Measurements from ENCODE around the gene GLI2.

GLI2 gene

GRCh38 chr2:120712180-120712681 lies 23.4 kb upstream of the GLI2 start:
- no peaks in the 10 kb centered on the region for H3K27me3 ChIP-seq (replicated peaks; ENCODE audit: control insufficient read depth, insufficient read depth, low read length)

GRCh38 chr2:120715353-120715752 lies 20.3 kb upstream of the GLI2 start:
- Histone ChIP-seq H3K4me1 (ENCODE audit: control insufficient read depth, insufficient read depth, low read length) (no peaks in the 10 kb centered on the region), H3K27me3 (replicated peaks; ENCODE audit: control insufficient read depth, insufficient read depth, low read length) (no peaks in the 10 kb centered on the region), H3K4me3 (ENCODE audit: low read length) (no peak overlapping the region), H3K36me3 (ENCODE audit: control insufficient read depth, insufficient read depth, low read length, severe bottlenecking) (no peaks in the 10 kb centered on the region), H3K9me3 (ENCODE audit: control insufficient read depth, low read length) (no peaks in the 10 kb centered on the region), H3K9ac (ENCODE audit: low read length) (no peak overlapping the region)
- DNase-seq (ENCODE audit: low read depth), result no peak

More at GRCh38 chr2:120712180-120712681, 23.4 kb upstream of the GLI2 start:
- no peak for DNase-seq (ENCODE audit: low read depth)
- Histone ChIP-seq H3K36me3 (ENCODE audit: control insufficient read depth, insufficient read depth, low read length, severe bottlenecking) (no peaks in the 10 kb centered on the region), H3K9ac (ENCODE audit: low read length) (no peak overlapping the region), H3K4me1 (ENCODE audit: control insufficient read depth, insufficient read depth, low read length) (peaks cover 4% of the 10 kb centered on the region), H3K4me3 (ENCODE audit: low read length) (no peak overlapping the region), H3K9me3 (ENCODE audit: control insufficient read depth, low read length) (no peaks in the 10 kb centered on the region)

GRCh38 chr2:120715941-120716340 lies 19.7 kb upstream of the GLI2 start:
- no peaks in the 10 kb centered on the region for H3K36me3 ChIP-seq (ENCODE audit: control insufficient read depth, insufficient read depth, low read length, severe bottlenecking)
- DNase-seq (ENCODE audit: low read depth), result no peak
- no peak overlapping the region for H3K4me3 ChIP-seq (ENCODE audit: low read length)
- no peaks in the 10 kb centered on the region for H3K4me1 ChIP-seq (ENCODE audit: control insufficient read depth, insufficient read depth, low read length)
- H3K9ac ChIP-seq (ENCODE audit: low read length), result no peak overlapping the region
- H3K9me3 ChIP-seq (ENCODE audit: control insufficient read depth, low read length), result no peaks in the 10 kb centered on the region
- no peaks in the 10 kb centered on the region for H3K27me3 ChIP-seq (replicated peaks; ENCODE audit: control insufficient read depth, insufficient read depth, low read length)

GRCh38 chr2:120716641-120717585 lies 18.8 kb upstream of the GLI2 start:
- Histone ChIP-seq H3K9ac (ENCODE audit: low read length) (no peak overlapping the region), H3K4me1 (ENCODE audit: control insufficient read depth, insufficient read depth, low read length) (no peaks in the 10 kb centered on the region), H3K9me3 (ENCODE audit: control insufficient read depth, low read length) (no peaks in the 10 kb centered on the region), H3K36me3 (ENCODE audit: control insufficient read depth, insufficient read depth, low read length, severe bottlenecking) (no peaks in the 10 kb centered on the region), H3K27me3 (replicated peaks; ENCODE audit: control insufficient read depth, insufficient read depth, low read length) (no peaks in the 10 kb centered on the region), H3K4me3 (ENCODE audit: low read length) (no peak overlapping the region)
- no peak for DNase-seq (ENCODE audit: low read depth)

GRCh38 chr2:120719491-120719890 lies 16.2 kb upstream of the GLI2 start:
- Histone ChIP-seq H3K27me3 (replicated peaks; ENCODE audit: control insufficient read depth, insufficient read depth, low read length) (no peaks in the 10 kb centered on the region), H3K4me1 (ENCODE audit: control insufficient read depth, insufficient read depth, low read length) (peaks cover 14% of the 10 kb centered on the region), H3K4me3 (ENCODE audit: low read length) (no peak overlapping the region), H3K9me3 (ENCODE audit: control insufficient read depth, low read length) (no peaks in the 10 kb centered on the region), H3K9ac (ENCODE audit: low read length) (no peak overlapping the region), H3K36me3 (ENCODE audit: control insufficient read depth, insufficient read depth, low read length, severe bottlenecking) (no peaks in the 10 kb centered on the region)
- no peak for DNase-seq (ENCODE audit: low read depth)

GRCh38 chr2:120720231-120720630 lies 15.4 kb upstream of the GLI2 start:
- H3K9me3 ChIP-seq (ENCODE audit: control insufficient read depth, low read length), result peaks cover 4% of the 10 kb centered on the region

GRCh38 chr2:120720746-120721375 lies 14.8 kb upstream of the GLI2 start:
- peaks cover 8% of the 10 kb centered on the region for H3K9me3 ChIP-seq (ENCODE audit: control insufficient read depth, low read length)
- no peaks in the 10 kb centered on the region for H3K36me3 ChIP-seq (ENCODE audit: control insufficient read depth, insufficient read depth, low read length, severe bottlenecking)
- H3K4me3 ChIP-seq (ENCODE audit: low read length), result no peak overlapping the region
- H3K9ac ChIP-seq (ENCODE audit: low read length), result no peak overlapping the region
- H3K4me1 ChIP-seq (ENCODE audit: control insufficient read depth, insufficient read depth, low read length), result peaks cover 14% of the 10 kb centered on the region
- no peaks in the 10 kb centered on the region for H3K27me3 ChIP-seq (replicated peaks; ENCODE audit: control insufficient read depth, insufficient read depth, low read length)
- no peak for DNase-seq (ENCODE audit: low read depth)

More at GRCh38 chr2:120720231-120720630, 15.4 kb upstream of the GLI2 start:
- no peaks in the 10 kb centered on the region for H3K27me3 ChIP-seq (replicated peaks; ENCODE audit: control insufficient read depth, insufficient read depth, low read length)
- H3K9ac ChIP-seq (ENCODE audit: low read length), result no peak overlapping the region
- DNase-seq (ENCODE audit: low read depth), result no peak
- no peak overlapping the region for H3K4me3 ChIP-seq (ENCODE audit: low read length)
- peaks cover 14% of the 10 kb centered on the region for H3K4me1 ChIP-seq (ENCODE audit: control insufficient read depth, insufficient read depth, low read length)
- no peaks in the 10 kb centered on the region for H3K36me3 ChIP-seq (ENCODE audit: control insufficient read depth, insufficient read depth, low read length, severe bottlenecking)

- Histone ChIP-seq H3K4me1 (ENCODE audit: control insufficient read depth, insufficient read depth, low read length) (peaks cover 14% of the 10 kb centered on the region), H3K4me3 (ENCODE audit: low read length) (no peak overlapping the region), H3K27me3 (replicated peaks; ENCODE audit: control insufficient read depth, insufficient read depth, low read length) (no peaks in the 10 kb centered on the region), H3K36me3 (ENCODE audit: control insufficient read depth, insufficient read depth, low read length, severe bottlenecking) (no peaks in the 10 kb centered on the region), H3K9ac (ENCODE audit: low read length) (no peak overlapping the region), H3K9me3 (ENCODE audit: control insufficient read depth, low read length) (peaks cover 17% of the 10 kb centered on the region)
- DNase-seq (ENCODE audit: low read depth), result no peak
These were observed 13.5 kb upstream of the GLI2 start for GRCh38 chr2:120722246-120722567.

GRCh38 chr2:120722568-120723421 lies 12.9 kb upstream of the GLI2 start:
- H3K4me3 ChIP-seq (ENCODE audit: low read length), result no peak overlapping the region
- H3K9ac ChIP-seq (ENCODE audit: low read length), result no peak overlapping the region
- no peaks in the 10 kb centered on the region for H3K27me3 ChIP-seq (replicated peaks; ENCODE audit: control insufficient read depth, insufficient read depth, low read length)
- H3K4me1 ChIP-seq (ENCODE audit: control insufficient read depth, insufficient read depth, low read length), result peaks cover 14% of the 10 kb centered on the region
- DNase-seq (ENCODE audit: low read depth), result peak; percentile 28
- no peaks in the 10 kb centered on the region for H3K36me3 ChIP-seq (ENCODE audit: control insufficient read depth, insufficient read depth, low read length, severe bottlenecking)
- peaks cover 17% of the 10 kb centered on the region for H3K9me3 ChIP-seq (ENCODE audit: control insufficient read depth, low read length)

- Histone ChIP-seq H3K4me1 (ENCODE audit: control insufficient read depth, insufficient read depth, low read length) (peaks cover 25% of the 10 kb centered on the region), H3K27me3 (replicated peaks; ENCODE audit: control insufficient read depth, insufficient read depth, low read length) (no peaks in the 10 kb centered on the region), H3K9ac (ENCODE audit: low read length) (no peak overlapping the region), H3K9me3 (ENCODE audit: control insufficient read depth, low read length) (peaks cover 17% of the 10 kb centered on the region), H3K4me3 (ENCODE audit: low read length) (no peak overlapping the region), H3K36me3 (ENCODE audit: control insufficient read depth, insufficient read depth, low read length, severe bottlenecking) (no peaks in the 10 kb centered on the region)
- no peak for DNase-seq (ENCODE audit: low read depth)
These were observed 9.4 kb upstream of the GLI2 start for GRCh38 chr2:120726245-120726644.

Measured in adipocyte (in vitro differentiated cells).